HG02884 (cell line): ENCODE data around the gene TIPARP.
"Not testable (repeated sequence)": the region's sequence is repeated elsewhere in the genome, so short reads cannot be mapped to it uniquely, and the experiment has no call there.

Experiments
- ATAC-seq: cut with Tn5 transposase; IDR thresholded peaks from one replicate; pipeline ENCODE4 v1.9.1; 2021; ENCODE audit warnings: mild to moderate bottlenecking, moderate library complexity; ENCODE audit not compliant: unreplicated experiment

TIPARP gene

DNA sequence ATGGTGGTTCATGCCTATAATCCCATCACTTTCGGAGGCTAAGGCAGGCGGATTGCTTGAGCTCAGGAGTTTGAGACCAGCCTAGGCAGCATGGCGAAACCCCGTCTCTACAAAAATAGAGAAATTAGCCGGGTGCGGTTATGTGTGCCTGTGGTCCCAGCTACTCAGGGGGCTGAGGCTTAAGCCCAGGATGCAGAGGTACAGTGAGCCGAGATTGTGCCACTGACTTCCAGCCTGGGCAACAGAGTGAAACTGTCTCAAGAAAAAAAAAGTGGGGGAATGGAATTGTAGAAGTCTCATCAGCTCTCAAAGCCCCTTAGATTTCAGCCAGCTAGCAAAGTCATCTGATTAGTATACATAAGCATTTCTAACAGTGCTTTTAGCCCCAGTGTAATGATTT, 33.2 kb downstream of the TIPARP start:
- ATAC-seq: no peak

DNA sequence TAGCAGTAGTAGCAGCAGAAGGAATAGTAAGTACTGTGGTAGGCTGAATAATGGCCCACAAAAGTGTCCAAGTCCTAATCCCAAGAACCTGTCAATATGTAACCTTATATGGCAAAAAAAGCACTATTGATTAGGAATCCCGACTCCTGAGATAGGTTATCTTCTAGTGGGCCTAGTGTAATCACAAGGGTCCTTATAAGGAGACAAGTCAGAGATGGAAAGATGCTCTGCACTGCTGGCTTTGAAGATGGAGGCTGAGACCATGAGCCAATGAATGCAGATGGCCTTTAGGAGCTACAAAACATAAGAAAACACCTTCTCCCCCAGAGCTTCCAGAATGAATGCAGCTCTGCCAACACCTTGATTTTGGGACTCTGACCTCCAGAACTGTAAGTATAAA, 36.0 kb downstream of the TIPARP start:
- no peak for ATAC-seq

DNA sequence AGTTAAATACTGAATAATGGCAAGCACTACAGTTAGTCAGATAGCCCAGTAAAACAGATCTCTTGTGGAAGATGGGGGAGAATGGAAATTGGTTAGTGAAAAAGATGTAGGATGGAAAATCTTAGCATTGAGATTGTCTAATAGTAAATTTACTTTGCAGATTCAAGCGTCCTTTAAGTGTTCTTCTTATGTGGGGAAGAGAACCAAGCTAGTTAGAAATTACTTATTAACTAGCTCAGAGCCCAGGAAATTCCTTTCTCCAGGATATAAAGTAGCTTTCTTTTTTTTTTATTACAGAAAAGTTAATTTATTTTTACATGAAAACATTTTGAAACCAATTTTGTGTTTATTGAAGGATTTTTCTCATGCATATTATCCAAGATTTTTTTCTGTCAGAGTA, 36.7 kb downstream of the TIPARP start:
- ATAC-seq: no peak

DNA sequence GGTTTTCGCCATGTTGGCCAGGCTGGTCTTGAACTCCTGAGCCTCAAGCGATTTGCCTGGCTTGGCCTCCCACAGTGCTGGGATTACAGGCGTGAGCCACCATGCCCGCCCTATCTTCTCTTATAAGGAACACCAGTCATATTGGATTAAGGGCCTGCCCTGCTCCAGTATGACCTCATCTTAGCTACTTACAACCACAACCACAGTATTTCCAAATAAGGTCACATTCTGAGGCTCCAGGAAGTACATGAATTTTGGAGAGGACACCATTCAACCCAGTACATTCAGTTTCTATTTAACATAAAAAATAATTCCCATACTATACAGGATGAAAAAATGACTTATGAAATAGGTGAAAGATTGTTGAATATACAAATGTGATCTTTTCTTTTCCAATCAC, 37.6 kb downstream of the TIPARP start:
- ATAC-seq: not testable (repeated sequence)

- no peak for ATAC-seq
These were observed 41.9 kb downstream of the TIPARP start for GRCh38 chr3:156716105-156716862.

DNA sequence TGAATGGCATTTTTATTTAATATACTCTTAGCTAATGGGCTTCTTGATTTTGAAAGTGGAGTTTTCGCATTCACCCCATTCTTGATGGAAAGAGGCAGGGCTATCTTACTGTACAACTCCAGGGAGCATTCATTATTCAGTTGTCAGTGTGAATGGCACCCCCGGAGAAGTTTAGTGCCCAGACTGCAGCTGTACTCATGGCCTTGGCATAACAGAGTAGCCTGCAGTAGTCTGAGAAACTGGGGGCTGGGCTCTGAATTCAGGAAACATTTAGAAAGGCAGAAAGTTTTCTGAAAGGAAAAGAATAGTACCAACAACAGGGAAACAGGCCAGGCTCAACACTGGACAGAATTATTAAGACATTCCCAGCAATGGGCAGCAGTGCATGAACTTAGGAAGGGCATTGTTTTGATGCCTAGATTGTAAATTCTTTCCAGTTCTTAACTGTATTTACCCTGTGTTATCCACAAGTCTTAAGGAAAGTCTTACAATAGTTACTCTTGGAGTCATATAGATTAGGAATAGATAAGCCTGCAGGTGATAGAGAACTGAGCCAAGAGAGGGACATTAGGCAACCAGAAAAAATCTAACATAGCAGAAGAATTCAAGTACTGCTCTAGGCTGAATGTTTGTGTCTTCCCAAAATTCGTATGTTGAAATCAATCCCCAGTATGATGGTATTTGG, 44.4 kb downstream of the TIPARP start:
- ATAC-seq: no peak

GRCh38 chr3:156720826-156721225, 46.4 kb downstream of the TIPARP start:
- no peak for ATAC-seq

- no peak for ATAC-seq
These were observed 47.6 kb downstream of the TIPARP start for GRCh38 chr3:156721687-156722618.

DNA sequence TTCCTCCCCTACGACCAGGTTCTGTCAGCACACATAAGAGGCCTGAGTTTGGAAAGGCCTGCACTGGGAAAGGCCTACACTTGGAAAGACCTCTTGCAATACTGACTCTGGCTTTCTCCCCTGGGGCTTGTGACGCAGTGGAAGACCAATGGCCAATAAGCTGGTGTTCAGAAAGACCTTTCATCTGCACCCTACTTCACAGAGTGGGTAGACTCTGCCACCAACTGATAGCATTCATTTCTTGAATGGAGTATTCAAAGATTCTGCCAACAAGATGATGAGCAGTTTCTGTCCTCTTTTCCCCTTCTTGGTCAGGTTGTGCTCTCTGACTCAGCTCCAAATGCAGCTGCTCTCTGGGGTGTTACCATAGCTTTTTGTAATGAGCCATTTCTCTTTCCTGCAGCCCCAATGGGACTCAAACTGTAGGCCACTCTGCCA, 48.8 kb downstream of the TIPARP start:
- ATAC-seq: peak; percentile 39

DNA sequence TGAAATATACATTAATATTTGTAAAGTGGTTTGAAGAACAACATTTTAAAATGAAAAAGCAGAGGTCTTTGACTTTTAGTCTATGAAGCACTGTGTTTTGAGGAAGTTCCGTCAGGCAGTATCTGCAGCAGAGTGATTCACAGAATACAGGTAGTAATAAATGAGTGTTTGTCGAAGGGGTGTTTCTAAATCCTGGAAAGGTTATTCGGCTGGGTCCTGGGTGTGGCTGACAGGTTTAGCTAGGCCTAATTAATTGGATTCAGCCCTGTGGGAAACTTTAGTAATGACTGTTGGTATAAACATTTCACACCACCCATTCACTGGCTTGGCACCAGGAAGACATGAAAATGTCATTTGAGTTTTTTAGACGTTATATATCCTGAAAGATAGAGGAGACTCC, 51.3 kb downstream of the TIPARP start:
- no peak for ATAC-seq

- no peak for ATAC-seq
These were observed 52.1 kb downstream of the TIPARP start for GRCh38 chr3:156726456-156726855.

- peak; percentile 91 for ATAC-seq
These were observed 53.3 kb downstream of the TIPARP start for GRCh38 chr3:156727519-156728205.

DNA sequence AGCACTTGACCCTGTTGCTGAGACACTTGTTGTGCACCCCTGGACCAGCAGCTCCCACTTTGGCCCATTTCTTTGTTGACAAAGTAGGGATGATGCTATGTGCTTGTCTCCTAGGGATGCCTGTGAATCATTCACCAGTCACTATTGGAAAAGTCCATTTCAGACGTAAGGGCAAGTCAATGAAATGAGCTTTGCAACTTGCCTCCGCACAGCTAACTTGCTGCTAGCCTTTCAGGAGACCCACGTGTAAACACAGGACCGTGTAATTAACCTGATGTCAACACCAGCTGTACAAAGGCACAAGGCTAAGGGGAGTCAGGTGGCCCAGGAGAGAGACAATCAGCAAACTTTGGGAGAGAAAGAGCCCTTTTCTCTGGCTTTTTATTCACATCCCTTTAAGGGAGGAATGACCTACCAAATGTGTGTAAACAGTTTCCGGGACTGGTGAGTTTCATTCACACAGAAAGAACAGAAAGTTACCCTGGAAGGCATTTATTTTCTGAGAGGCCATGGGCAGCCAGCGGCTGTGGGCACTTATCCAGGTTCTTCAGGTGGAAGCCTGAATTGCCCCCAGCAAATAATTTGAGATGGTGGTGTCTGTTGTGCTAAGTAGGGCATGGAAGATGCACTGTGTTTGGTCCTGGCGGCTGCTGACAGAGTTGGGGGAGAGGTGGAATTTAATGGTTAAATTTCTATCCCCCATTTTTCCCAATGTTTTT, 54.0 kb downstream of the TIPARP start:
- ATAC-seq: no peak

DNA sequence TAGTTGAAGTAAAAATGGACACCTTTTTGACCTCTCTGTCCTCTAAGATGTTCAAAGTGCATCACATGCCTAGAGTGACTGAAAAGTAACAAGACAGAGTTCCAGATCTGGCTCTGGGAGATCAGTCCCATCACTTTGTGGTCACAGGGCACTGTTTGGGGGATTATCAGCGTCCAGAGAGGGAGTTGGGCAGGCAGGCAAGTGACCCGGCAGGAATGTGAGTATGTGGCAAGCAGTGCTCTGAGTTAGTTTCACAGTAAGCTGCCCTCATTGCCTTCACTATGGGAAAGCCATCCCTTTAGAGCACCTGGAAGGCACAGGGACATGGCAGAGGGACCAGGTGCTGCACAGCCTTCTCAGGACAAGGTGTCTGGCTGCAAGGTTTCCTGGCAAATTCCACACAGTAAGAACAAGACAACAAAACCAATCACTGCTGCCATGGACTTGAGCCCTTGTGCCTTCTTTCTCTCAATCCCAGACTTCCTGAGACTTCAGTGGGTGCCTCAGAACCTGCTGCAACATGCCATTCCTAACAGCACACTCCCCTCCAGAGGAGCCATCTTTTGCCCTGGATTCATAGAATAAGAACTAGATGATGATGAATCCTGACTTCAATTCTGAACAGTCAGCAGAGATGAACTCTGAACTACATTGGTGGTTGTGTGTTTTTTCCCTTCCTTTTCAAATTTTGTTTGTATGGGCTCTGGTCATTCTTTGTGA, 55.2 kb downstream of the TIPARP start:
- ATAC-seq: no peak

- no peak for ATAC-seq
These were observed 57.4 kb downstream of the TIPARP start for GRCh38 chr3:156731813-156732212.

DNA sequence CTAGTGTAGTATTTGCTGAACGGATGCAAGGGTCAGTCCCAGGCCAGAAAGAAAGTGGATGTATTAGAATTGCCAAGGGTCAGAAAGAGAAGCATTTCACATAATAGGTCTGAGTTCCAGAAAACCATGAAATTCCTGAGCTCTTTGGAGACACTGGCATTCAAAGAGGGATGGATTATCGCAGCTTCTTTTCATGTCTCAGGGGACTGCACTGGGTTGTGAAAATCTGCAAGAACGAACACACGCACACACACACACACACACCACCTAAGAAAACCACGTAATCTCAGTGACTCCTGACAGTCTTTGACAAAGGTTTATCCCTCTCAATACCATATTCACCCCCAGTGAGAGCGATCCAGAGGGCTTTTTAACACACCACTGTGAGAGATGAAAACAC, 57.9 kb downstream of the TIPARP start:
- no peak for ATAC-seq

- no peak for ATAC-seq
These were observed 58.5 kb downstream of the TIPARP start for GRCh38 chr3:156732715-156733421.

- ATAC-seq: not testable (repeated sequence)
These were observed 60.3 kb downstream of the TIPARP start for GRCh38 chr3:156734661-156735060.

- ATAC-seq: no peak
These were observed 61.1 kb downstream of the TIPARP start for GRCh38 chr3:156735471-156735870.
